HepG2 (cell line): ENCODE data around the gene AQP6. TPM values are rescaled to one million over a fixed set of nuclear protein-coding genes. Genes with fewer than 3 reads are reported as not detected.
A peak's percentile ranks its signal among the peaks of the same experiment; 100 is the strongest.

Experiments
- ATAC-seq: fragments of 200-7000 bp; cut with Tn5 transposase; 3 replicates; pipeline ENCODE4 v1.9.1; 2020; ENCODE audit warnings: mild to moderate bottlenecking, moderate library complexity
- BruUV-seq: library from RNA; stranded (reverse); fragments of 400-500 nt; replicated peaks from 2 replicates; lab custom pipeline; 2021; lab: Mats Ljungman, UMichigan
- CTCF ChIA-PET: fragments of 300-600 bp; formaldehyde crosslinking; extraction: SDS; loops from one replicate; lab custom pipeline; 2021; ENCODE audit warnings: low total read pairs, inconsistent platforms, low intra/inter-chr PET ratio; lab: Yijun Ruan, JAX
- POLR2A ChIA-PET: fragments of 350-600 bp; sonication (Branson Sonifier 250); formaldehyde crosslinking; loops from one replicate; lab custom pipeline; 2020; ENCODE audit warnings: antibody characterized with exemption, inconsistent platforms; lab: Yijun Ruan, JAX
- DNase-seq: peaks from one replicate; pipeline ENCODE4 v3.0.0-alpha.2; 2015; ENCODE audit warnings: low spot score
- FAIRE-seq: peaks from 3 replicates; lab custom pipeline; 2011; peaks lifted over from hg19 to GRCh38; lab: Jason Lieb, UNC
- H2AFZ ChIP-seq: one replicate; pipeline ENCODE4 v1.6.1; 2011; ENCODE audit warnings: low read length, inconsistent platforms
- H3K27ac ChIP-seq: fragments of 300-600 bp; 3 replicates; pipeline ENCODE4 v1.8.0; 2011; ENCODE audit warnings: mixed run types, mild to moderate bottlenecking, mixed read lengths, low read length, inconsistent platforms; ENCODE audit not compliant: insufficient read depth; ENCODE audit errors: extremely low read length
- H3K27me3 ChIP-seq, 2 experiments: fragments of 200-600 bp in 1 of 2; 2 replicates in 1 of 2; 3 replicates in 1 of 2; pipeline versions ENCODE4 v1.6.0 to v1.8.0; 2011; ENCODE audit warnings: low read length in 2 of 2, mild to moderate bottlenecking in 2 of 2, moderate library complexity in 2 of 2, inconsistent platforms in 1 of 2; ENCODE audit not compliant: insufficient read depth in 2 of 2, control insufficient read depth in 1 of 2
- H3K36me3 ChIP-seq, 2 experiments: fragments of 200-600 bp in 1 of 2; replicated peaks in 1 of 2; 2 replicates in 1 of 2; 3 replicates in 1 of 2; pipeline versions ENCODE4 v1.5.1 to v1.8.0; 2011; ENCODE audit warnings: low read length in 2 of 2, inconsistent platforms in 1 of 2; ENCODE audit not compliant: insufficient read depth in 2 of 2, control insufficient read depth in 1 of 2
- H3K4me1 ChIP-seq: 2 replicates; pipeline ENCODE4 v1.5.1; 2012; ENCODE audit warnings: low read length, inconsistent platforms; ENCODE audit not compliant: insufficient read depth
- H3K4me2 ChIP-seq: 2 replicates; pipeline ENCODE4 v1.6.0; 2011; ENCODE audit warnings: low read depth, low read length, inconsistent platforms
- H3K4me3 ChIP-seq, 3 experiments: fragments of 200-600 bp in 1 of 3; sonication (generic), shearing (Covaris generic) in 1 of 3; replicated peaks in 1 of 3; 2 replicates each; pipeline ENCODE4 v1.5.1; 2011 to 2016; ENCODE audit warnings: low read length in 3 of 3, inconsistent platforms in 2 of 3, low read depth in 2 of 3, mild to moderate bottlenecking in 2 of 3, control low read depth in 1 of 3, mixed read lengths in 1 of 3; ENCODE audit not compliant: insufficient read depth in 1 of 3
- H3K79me2 ChIP-seq: one replicate; pipeline ENCODE4 v1.6.1; 2011; ENCODE audit warnings: low read length, inconsistent platforms; ENCODE audit not compliant: insufficient read depth
- H3K9ac ChIP-seq: 2 replicates; pipeline ENCODE4 v1.6.0; 2011; ENCODE audit warnings: mild to moderate bottlenecking, low read depth, low read length, inconsistent platforms; ENCODE audit not compliant: insufficient read depth
- H3K9me3 ChIP-seq: 2 replicates; pipeline ENCODE4 v1.5.1; 2012; ENCODE audit warnings: mild to moderate bottlenecking, low read length
- H4K20me1 ChIP-seq: 2 replicates; pipeline ENCODE4 v1.6.0; 2011; ENCODE audit warnings: inconsistent platforms, mild to moderate bottlenecking, low read length, moderate library complexity; ENCODE audit not compliant: insufficient read depth
- CEBPG ChIP-seq: IDR thresholded peaks from 2 replicates; pipeline ENCODE4 v1.6.1; 2016
- MNT ChIP-seq: fragments of 450-650 bp; IDR thresholded peaks from 2 replicates; pipeline ENCODE4 v1.6.1; 2016
- MTERF4 ChIP-seq: sonication (generic); formaldehyde crosslinking; IDR thresholded peaks from 2 replicates; pipeline ENCODE4 v1.8.0; 2023; ENCODE audit warnings: mild to moderate bottlenecking, missing genetic modification reagents
- PBX2 ChIP-seq: IDR thresholded peaks from 2 replicates; pipeline ENCODE4 v1.6.1; 2016; ENCODE audit warnings: control low read depth
- REL ChIP-seq: sonication (generic); formaldehyde crosslinking; conservative IDR thresholded peaks from 2 replicates; pipeline ENCODE4 v1.8.0; 2022; ENCODE audit warnings: mild to moderate bottlenecking, missing genetic modification reagents, moderate library complexity
- ZFP91 ChIP-seq: sonication (generic); formaldehyde crosslinking; IDR thresholded peaks from 2 replicates; pipeline ENCODE4 v1.9.0; 2022; ENCODE audit warnings: missing genetic modification reagents, mild to moderate bottlenecking, borderline replicate concordance
- ZNF432 ChIP-seq: sonication (generic); formaldehyde crosslinking; IDR thresholded peaks from 2 replicates; pipeline ENCODE4 v1.5.0; 2020; ENCODE audit warnings: missing genetic modification reagents, mild to moderate bottlenecking, borderline replicate concordance
- ZNF558 ChIP-seq: sonication (generic); formaldehyde crosslinking; IDR thresholded peaks from 2 replicates; pipeline ENCODE4 v1.9.0; 2022; ENCODE audit warnings: mild to moderate bottlenecking, missing genetic modification reagents, borderline replicate concordance
- WGBS: methylation state at CpG from one replicate; pipeline ENCODE4 v1.1.6; 2017; ENCODE audit warnings: low lambda C conversion rate; 5-methylcytosine and 5-hydroxymethylcytosine counted together
- in situ Hi-C: cut with HindIII; loops from 2 replicates; pipeline ENCODE4 v1.10.0; 2017; ENCODE audit warnings: low pct_unique_long_range_greater_than_20kb; ENCODE audit not compliant: extremely low pct_ligation_motif_present
- intact Hi-C: fragments of 100-400 bp; cut with micrococcal nuclease; formaldehyde crosslinking; loops from one replicate; pipeline ENCODE4 v1.10.0; 2022; ENCODE audit not compliant: unreplicated experiment
- polyA plus RNA-seq, 8 experiments: library from polyadenylated mRNA; depleted of rRNA in 3 of 8; stranded (reverse) in 7 of 8; unstranded in 1 of 8; fragments of >200 nt; fragmentation: Illumina TruSeq in 4 of 8; extraction: Trizol in 4 of 8; gene quantifications; 2 replicates each; pipeline versions ENCODE4 v1.2.1 to v1.2.3, GENCODE V29; 2011 to 2016; ENCODE audit warnings: low read depth in 4 of 8, missing spikeins in 1 of 8, mixed read lengths in 1 of 8; ENCODE audit not compliant: insufficient read depth in 1 of 8
- total RNA-seq, 5 experiments: library from RNA; depleted of rRNA; stranded (reverse); fragments of >200 nt; fragmentation: Illumina TruSeq; extraction: Trizol; gene quantifications; 2 replicates each; pipeline ENCODE4 v1.2.3, GENCODE V29; 2016; ENCODE audit warnings: low read depth in 1 of 5

The AQP6 gene
- total and polyA plus RNA-seq, 2 of the 13 experiments (the other 11 are each of a cell fraction or from before 2014, with no cell fraction given), result 0.32 to 1.3 TPM

- TF ChIP-seq REL (no peak), PBX2 (no peak), ZNF558 (CRISPR knock-in tag) (no peak), CEBPG (CRISPR knock-in tag) (no peak), ZNF432 (no peak)
- TF ChIP-seq, all 625 proteins: peak for 0
These were observed 48.0 kb upstream of the AQP6 start (continued) for GRCh38 chr12:49924628-49925246.

GRCh38 chr12:49925433-49926204, 47.1 kb upstream of the AQP6 start:
- Histone ChIP-seq H3K79me2 (no peaks in the 10 kb centered on the region), H2AFZ (no peak overlapping the region), H3K9me3 (no peaks in the 10 kb centered on the region), H3K4me3 (no peak overlapping the region), H3K4me2 (no peak overlapping the region), H3K9ac (no peak overlapping the region), H3K36me3 (no peaks in the 10 kb centered on the region), H4K20me1 (no peaks in the 10 kb centered on the region), H3K27me3 (peaks cover 1 to 10% of the 10 kb centered on the region in 2 experiments; a peak in 2 of 5 replicates), H3K27ac (no peak overlapping the region), H3K4me1 (no peaks in the 10 kb centered on the region)
- ATAC-seq, result no peak
- in situ Hi-C loops, result no loop called here
- no peak for FAIRE-seq
- intact Hi-C loops, result no loop called here
- ChIA-PET POLR2A (no interaction called here), CTCF (no interaction called here)
- TF ChIP-seq ZFP91 (CRISPR knock-in tag) (no peak), MNT (peak; percentile 92), MTERF4 (CRISPR knock-in tag) (no peak)
- DNase-seq, result no peak
- 78% methylated on average over 10 of the region's 11 CpGs for WGBS
- BruUV-seq, result no TSS peak
